Endothelial cell of hepatic sinusoid (primary cell): Measurements from ENCODE around the gene MFSD12.

Source experiments
- in situ Hi-C: cut with HindIII; loops from 2 replicates; pipeline ENCODE4 v1.10.0; 2017; ENCODE audit warnings: low sequenced_read_pairs

Gene MFSD12

DNA sequence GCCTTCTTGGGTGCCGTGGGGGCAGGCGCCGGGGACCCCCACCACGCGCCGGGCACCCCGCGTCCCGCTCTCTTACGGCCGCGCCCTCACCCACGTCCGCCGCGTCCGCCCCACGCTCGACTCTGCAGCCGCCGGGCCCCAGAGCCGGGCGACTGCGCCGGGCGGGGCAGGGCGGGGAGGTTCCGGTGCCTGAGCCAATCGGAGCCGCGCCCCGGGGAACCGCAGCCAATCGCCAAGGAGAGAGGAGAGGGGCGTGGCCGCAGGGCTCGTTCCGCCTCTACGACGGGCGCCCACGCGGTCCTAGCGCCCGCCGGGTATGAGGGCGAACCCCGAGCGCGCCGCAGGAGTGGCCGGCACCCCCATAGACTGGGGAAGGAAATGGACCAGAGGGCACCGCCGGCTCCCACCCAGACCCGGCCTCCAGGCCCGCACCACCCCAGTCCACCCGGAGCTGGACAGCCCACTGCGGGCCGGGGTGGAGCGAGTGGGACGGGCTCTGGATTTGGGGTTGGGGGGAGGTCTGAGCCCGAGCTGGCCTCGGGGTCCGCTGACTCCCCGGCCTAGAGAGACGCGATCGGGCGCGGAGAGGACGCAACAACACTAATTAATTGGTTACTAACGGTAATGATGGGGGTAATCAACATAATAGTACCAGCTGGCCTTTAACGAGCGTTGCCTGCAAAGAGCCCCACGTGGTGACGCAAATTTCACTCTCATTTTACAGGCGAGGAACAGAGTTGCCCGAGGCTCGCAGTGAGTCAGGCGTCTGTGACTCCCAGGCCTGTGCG, at the start of gene MFSD12:
Gene MFSD12, minus strand, starts transcription at position 126 of the 788 bp plus-strand sequence. CDS start 183 bp downstream, outside the sequence.
- in situ Hi-C loops = no loop called here

DNA sequence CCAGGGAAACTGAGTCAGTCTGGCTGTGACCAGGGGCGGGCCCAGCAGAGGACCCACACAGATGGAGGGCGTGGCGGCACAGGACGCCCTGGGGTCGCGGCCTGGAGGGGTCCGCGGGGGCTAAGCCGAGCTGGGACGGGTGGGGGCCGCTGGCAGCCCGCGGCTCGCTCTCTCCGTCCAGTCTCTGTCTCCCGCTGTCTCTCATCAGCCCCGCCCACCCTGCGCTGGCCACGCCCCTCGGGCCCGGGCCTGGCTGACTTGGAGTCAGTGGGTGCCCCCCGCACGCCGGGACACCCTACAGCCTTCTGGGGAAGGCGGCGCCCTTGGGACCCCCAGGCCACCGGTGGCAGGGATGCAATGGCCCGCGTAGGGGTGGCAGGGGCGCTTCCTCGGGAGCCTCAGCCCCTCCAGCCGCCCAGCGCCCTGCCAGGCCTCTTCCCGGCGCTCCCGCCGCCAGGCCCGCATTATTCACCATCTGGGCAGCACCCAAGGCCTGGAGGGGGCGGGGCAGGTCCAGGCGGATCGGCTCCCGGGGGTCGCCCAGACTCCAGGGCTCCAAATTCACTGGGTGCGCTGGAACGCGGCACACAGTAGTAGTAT, 49.4 kb upstream of the MFSD12 start, which contains the start of gene TBXA2R:
Gene TBXA2R, minus strand, starts transcription at position 186 of the 600 bp plus-strand sequence. CDS start 6,241 bp downstream, outside the sequence.
- in situ Hi-C loops = no loop called here

DNA sequence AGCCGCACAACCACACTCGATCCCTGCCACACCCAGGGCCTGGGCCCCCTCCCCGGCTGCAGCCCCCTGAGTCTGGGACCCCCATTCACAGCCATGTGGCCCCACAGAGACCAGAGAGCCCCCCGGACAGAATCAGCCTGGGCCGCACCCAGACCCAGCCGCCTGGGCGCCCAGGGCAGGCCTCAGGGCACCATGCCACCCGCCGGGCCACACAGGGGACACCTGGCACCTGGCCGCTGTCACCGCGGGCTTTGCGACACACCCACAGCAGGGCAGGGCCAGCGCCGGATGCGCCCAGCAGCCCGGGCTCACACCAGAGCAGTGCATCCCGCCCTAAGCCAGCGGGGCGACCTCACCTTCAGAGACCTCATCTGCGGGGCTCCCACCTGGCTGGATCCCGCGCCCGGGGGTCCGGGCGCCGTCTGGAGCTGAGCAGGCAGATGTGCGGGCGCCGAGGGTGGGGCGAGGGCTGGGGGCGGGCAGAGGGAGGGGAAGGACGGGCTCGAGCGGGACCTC, 48.8 kb upstream of the MFSD12 start:
- in situ Hi-C loops = no loop called here

DNA sequence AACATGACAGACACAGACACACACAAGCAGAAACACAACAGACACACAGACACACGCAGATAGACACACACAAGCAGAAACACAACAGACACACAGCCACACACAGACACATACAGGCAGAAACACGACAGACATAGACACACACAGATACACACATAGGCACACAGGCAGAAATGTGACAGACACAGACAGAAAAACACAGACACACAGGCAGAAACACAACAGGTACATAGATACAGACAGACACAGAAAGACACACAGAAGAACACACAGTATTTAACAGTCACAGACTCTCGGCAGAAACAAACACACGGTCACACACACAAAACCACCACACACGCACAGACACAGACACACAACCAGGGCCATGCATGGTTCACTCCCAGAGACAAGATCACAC, 48.4 kb upstream of the MFSD12 start:
- in situ Hi-C loops = no loop called here

DNA sequence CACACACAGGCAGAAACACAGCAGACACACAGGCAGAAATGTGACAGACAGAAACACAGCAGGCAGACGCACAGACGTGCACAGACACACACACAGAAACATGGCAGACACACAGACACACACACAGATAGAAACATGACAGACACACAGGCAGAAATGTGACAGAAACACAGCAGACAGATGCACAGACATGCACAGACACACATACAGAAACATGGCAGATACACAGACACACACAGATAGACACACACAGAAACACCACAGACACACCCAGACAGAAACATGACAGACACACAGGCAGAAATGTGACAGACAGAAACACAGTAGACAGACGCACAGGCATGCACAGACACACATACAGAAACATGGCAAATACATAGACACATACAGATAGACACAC, 48.0 kb upstream of the MFSD12 start:
- in situ Hi-C loops = no loop called here

DNA sequence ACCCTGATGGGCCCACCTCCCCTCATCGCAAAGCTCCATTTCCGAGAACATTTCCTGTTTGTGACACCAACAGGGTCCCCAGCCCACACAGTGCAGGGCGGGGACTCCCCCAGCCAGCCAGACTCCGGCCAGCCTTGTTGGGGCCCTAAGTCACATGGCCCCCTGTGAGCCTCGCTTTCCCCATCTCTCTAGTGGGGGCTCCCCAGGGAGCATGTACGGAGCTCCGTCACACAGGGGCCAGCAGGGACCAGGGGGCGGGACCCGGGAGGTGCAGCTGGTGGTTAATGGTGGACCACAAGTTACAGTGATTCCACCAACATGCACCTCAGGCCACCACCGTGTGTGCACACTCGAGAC, 47.6 kb upstream of the MFSD12 start:
- in situ Hi-C loops = no loop called here

DNA sequence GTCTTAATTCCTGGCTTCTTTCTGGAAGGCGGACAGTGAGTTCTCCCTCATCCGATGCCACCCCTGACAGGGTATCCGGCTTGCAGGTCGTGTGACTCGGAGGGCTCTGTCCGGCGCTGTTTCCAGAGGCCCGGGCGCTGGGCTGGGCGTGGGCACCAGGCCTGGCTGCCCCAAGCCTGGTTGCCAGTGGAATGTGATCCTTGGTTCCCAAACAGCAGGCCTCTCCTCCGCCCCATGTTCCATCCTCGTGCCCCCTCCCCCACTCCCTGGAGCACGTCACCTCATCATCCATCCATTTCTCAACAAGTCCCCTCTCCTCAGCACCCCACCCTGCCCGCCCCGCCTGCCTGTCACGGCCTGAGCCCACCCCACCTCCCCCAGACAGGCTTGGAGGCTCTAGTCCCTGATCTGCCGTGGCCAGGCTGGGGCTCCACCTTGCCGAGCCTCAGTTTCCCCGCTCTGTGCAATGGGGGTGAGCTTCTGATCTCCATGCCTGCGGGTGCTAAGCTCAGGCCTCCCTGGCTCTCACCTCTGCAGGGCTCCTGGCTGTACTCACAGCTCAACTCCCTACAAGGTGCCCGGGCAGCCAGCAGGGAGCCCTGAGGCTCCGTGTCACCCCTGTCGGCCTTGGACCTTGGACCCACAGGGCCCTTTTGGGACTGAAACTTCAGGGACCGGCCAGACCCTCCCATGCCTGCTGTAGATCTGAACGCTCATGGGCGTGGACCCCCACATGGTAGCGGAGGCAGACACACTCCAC, 47.0 kb upstream of the MFSD12 start:
- in situ Hi-C loops = no loop called here

DNA sequence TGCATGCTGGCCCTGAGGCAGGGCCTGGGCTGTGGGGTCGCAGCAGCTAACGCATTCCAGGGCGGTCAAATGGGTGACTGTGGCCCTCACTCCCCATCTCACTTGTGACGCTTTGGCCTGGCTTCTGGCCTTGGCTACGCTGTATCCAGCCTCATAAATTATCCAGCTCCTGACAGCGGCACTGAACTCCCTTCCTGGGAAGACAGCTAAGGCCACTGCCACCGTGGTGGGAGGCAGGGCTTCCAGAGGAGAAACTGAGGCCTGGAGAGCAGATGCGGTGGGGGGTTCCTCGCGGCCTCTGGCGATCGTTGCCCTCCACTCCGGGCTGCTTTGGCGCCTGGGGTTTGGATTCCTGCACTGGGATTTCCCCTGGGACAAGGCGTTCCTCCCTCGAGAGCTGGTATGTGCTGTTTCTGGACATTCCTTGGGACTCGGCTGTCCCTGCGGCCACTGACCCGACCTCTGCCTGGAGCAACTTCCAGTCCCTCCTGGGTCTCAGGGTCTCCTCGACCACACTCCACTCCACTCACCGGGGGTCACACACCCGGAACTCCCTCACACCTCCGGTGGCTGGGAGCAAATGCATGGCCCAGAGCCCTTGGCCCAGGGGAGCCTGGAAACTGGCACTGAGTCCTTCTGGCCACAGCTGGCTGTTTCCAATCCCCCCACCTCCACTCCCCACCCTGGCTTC, 45.9 kb upstream of the MFSD12 start:
- in situ Hi-C loops = no loop called here

DNA sequence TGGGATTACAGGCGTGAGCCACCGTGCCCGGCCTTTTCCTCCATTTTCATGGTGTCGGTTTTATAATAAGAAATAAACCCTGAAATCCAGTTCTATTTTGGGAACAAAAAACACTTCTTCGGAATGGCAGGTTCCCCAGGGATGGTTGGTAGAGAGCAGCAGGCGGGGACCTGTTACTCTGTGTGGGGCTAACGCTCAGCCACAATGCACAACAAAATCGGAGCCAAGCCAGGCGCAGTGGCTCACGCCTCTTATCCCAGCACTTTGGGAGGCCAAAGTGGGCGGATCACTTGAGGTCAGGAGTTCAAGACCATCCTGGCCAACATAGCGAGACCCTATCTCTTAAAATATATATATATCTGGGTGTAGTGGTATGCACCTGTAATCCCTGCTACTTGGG, 43.6 kb upstream of the MFSD12 start:
- in situ Hi-C loops = no loop called here

DNA sequence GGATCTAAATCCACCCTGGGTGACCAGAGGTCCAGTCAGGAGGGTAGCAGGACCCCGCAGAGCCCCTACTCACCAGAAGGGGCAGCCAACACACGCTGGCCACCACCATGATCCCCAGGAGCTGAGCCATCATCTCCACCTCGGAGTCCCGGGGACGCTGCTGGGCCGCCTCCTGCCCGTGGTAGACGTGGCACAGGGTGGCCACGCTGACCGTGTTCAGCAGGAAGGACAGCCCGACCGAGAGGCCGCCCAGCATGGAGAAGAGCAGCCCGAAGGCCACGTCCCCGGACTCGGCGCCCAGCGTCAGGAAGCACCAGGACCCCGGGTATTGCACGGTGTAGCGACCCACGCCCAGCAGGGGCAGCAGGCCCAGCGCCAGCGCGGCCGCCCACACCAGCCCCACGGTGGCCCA, 42.4 kb upstream of the MFSD12 start:
- in situ Hi-C loops = no loop called here

DNA sequence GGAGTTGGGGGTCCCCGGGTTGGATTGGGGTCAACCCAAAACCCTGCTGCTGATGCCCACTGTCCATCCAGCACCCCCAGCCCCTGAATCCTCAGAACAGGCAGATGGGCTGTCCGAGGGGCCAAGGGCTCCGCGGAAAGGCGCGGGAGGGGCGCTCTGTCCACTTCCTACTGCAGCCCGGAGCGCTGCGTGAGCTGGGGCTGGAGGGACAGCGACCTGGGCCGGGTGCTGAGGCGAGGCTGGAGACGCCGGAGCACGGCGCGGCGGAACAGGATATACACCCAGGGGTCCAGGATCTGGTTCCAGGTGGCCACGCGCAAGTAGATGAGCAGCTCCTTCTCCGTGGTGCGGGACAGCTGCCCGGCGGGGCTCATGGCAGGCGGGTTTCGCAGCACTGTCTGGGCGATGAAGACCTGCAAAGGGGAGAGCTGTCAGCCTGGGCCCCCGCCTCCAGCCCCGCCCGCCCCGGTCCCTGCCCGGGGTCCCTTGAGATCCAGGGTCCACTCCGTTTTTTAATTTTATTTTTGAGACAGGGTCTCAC, 38.2 kb upstream of the MFSD12 start:
- in situ Hi-C loops = no loop called here

DNA sequence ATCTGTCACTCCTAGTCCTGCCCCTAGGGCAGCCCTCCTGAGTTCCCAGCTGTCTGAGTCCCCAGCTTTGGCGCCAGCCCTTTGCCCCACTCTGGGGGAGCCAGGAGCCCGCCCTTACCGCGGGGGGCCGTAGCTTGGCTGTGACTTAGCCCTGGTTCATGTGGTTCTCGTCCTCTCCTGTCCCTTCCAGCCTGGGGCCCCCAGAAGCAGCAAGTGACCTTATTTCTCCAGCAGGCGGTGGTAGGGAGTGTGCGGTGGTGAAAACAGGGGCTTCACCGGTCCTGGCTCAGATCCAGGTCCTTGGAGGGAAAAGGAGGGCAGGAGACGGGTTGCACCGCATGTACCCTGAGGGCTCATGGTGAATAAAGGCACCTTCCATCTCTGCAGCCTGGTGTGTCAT, 35.8 kb upstream of the MFSD12 start:
- in situ Hi-C loops = no loop called here

DNA sequence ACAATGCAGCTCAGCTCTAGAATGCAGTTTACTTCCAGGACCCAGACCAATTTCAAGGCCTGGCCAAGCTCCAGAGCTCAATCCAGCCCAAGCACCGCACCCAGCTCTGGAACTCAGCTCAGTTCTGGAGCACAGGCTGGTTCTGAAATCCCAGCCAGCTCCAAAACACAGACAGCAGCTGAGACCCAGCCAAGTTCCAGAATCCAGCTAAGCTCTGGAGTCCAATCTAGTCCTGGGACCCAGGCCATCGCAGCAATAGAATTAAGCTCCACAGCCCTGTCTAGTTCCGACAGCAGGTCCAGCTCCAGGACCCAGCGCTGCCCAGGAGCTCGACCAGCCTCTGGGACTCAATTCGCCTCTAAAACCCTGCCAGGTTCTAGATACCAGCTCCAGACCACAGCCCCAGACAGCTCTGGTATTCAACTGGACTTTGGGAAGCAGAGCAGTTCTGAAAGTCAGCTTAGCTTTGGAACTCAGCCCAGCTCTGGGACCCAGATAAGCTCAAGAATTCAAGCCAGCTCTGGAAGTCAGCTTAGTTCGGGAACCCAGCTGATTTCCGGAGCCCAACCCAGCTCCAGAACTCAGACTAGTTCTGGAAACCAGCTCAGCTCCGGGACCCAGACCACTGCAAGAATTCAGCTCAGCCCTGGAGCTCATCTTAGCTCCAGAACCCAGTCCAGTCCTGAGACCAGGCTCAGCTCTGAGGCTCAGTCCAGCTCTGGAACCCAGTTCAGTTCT, 34.7 kb upstream of the MFSD12 start:
- in situ Hi-C loops = no loop called here

DNA sequence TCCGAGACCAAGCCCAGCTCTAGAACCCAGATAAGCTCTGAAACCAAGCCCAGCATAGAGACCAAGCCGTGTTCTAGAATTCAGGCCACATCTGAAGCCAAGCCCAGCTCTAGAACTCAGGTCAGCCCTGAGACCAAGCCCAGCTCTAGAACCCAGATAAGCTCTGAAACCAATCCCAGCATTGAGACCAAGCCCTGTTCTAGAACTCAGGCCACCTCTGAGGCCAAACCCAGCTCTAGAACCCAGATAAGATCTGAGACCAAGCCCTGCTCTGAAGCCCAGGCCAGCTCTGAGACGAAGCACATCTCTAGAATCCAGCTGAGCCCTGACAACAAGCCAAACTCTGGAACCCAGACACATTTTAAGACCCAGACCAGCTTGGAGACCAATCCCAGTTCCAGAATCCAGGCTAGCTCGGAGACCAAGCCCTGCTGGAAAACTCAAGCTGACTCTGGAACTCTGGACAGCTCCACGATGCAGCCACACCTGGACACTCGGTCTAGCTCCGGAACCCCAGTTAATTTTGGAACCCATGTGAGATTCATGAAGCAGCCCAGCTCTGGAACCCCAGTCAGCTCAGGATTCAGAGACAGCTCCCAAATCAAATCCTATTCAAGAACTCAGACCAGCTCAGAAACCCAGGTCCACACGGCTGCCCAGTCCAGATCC, 33.7 kb upstream of the MFSD12 start:
- in situ Hi-C loops = no loop called here

DNA sequence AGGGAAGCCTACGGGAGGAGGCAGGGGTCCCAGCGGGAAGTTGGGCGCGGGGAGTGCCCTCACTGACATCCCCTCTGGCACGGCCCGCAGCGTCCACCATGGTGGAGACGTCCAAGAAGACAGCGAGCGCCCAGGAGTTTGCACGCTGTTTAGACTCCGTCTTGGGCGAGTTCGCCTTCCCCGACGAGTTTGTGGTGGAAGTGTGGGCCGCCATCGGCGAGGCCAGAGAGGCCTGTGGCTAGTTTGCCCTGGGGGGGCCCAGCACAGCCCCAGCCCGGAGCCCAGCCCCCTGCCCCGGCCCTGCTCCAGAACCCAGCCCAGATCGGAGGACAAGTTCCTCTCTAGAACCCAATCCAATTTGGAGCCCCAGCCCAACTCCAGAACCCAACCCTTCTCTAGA, 32.6 kb upstream of the MFSD12 start:
- in situ Hi-C loops = no loop called here

DNA sequence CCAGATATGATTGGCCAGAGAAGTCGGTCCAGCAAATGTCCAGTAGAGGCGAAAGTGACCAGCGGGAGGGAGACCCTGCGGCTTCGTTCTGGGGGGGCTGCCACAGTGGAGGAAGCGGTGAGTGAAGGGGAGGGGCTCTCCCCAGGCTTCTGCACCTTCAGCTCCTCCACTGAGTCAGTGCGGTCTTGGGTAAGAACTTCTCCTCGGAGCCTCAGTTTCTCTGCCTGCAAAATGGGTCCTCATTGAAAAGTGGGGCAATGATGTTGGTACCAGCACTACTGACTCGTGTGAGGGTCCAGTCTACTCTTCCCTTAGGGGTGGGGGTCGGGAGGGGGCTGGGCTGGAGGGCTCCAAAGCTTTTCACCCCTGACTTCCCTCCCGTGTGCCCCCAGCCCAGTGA, 32.1 kb upstream of the MFSD12 start:
- in situ Hi-C loops = no loop called here

DNA sequence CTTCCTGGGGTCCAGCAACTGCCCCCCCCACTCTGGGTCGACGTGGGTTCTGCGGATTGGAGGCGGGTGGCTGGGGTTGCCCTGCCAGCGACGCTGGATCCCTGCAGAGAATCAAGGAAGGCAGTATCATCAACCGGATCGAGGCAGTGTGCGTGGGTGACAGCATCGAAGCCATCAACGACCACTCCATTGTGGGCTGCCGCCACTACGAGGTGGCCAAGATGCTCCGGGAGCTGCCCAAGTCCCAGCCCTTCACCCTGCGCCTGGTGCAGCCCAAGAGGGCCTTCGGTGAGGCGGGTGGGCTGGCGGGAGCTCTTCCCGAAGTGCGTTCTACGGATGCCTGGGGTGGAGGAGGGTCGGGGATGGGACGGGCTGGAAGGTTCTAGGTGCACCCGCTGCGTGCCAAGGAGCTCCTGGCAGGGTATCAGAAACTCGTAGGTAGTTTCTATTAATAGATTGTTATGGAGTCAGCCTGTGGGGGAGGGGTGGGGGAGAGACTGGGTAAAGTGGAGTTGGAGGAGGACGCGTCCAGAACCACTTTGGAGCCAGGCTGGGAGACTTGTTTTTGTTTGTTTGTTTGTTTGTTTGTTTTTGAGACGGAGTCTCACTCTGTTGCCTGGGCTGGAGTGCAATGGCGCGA, 29.4 kb upstream of the MFSD12 start:
- in situ Hi-C loops = no loop called here

DNA sequence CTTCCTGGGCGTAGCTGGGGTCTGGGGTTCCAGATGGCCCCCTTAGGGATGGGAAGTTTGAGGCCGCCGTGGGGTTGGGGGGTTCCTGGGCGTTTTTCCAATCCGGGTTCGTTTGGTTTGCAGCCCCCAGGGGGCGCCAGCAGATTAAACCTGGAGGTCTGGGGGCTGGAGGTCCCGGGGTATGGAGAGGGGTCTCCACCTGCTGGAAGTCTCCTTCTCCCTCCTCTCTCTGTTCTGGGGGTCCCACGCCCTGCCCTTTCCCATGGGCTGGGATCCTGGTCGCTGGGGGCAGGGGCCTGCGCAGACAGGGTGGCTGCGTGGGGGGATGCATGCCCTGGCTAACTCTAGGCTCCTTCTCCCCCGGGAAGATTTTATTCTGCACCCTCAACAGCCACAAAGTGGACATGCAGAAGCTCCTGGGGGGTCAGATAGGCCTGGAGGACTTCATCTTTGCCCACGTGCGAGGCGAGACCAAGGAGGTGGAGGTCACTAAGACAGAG, 28.8 kb upstream of the MFSD12 start:
- in situ Hi-C loops = no loop called here
